CD4-positive, alpha-beta T cell treated with Interferon gamma for 1 hour (primary cell): Measurements from ENCODE around the gene SLC26A8.

ENCODE experiments used
- DNase-seq: peaks from one replicate; pipeline ENCODE4 v3.0.0-alpha.2; 2020

Gene SLC26A8, protein sequence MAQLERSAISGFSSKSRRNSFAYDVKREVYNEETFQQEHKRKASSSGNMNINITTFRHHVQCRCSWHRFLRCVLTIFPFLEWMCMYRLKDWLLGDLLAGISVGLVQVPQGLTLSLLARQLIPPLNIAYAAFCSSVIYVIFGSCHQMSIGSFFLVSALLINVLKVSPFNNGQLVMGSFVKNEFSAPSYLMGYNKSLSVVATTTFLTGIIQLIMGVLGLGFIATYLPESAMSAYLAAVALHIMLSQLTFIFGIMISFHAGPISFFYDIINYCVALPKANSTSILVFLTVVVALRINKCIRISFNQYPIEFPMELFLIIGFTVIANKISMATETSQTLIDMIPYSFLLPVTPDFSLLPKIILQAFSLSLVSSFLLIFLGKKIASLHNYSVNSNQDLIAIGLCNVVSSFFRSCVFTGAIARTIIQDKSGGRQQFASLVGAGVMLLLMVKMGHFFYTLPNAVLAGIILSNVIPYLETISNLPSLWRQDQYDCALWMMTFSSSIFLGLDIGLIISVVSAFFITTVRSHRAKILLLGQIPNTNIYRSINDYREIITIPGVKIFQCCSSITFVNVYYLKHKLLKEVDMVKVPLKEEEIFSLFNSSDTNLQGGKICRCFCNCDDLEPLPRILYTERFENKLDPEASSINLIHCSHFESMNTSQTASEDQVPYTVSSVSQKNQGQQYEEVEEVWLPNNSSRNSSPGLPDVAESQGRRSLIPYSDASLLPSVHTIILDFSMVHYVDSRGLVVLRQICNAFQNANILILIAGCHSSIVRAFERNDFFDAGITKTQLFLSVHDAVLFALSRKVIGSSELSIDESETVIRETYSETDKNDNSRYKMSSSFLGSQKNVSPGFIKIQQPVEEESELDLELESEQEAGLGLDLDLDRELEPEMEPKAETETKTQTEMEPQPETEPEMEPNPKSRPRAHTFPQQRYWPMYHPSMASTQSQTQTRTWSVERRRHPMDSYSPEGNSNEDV

DNA sequence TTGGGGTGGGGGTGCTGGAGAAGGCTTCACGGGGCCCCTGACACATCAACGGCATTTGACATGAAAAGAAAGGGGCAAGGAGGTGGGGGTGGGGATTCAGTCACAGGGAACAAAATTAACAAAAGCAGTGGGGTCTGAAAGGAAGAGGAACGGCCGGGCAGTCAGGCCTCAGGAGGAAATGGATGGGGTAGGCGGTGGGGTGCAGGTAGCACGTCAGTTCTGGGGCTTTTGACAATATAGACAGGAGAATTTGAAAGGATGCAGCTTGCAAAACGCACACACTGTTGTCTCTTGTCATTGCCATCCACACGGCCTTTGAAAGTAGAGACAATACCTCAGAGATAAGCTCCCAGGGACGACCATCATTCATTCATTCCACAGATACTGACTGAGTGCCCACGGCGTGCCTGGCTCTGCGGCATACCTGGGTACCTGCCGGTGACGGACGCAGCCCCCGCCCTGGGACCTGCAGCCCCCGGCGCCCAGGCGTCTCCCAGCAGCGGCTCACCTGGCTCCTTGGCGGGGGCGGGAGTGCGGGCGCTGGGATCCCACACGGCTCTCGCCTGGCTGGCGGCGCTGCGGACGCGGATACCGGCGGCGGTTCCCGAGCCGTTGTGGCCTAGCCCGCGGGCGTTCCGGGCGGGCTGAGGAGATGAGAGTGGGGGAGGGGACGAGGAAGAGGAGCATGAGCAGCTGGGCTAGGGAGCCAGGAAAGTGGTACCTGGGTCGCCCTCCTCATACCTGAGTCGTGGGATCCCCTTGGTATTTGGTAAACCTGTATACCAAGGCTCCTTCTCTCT, at the start of gene SLC26A8:
Gene SLC26A8, minus strand, starts transcription at position 646 of the 800 bp plus-strand sequence. CDS start 4,934 bp downstream, outside the sequence.
- no peak for DNase-seq

DNA sequence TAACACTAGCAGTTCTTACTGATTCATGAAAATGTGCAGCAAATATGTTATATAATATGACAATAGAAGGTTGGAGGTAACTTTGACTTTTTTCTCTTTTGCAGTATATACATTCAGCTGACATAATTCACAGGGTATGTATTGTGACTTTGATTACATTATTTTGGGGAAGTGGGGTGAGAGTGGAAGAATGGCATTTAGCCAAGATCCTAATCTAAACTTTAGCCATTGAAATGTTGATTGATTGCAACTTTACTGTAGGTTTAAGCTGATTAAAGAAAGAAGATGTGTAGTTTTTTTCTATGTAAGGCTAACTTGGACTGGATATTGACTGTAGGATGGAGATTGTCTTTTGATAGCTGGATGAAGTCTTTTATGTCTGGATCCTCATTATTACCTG, 49.1 kb upstream of the SLC26A8 start:
- DNase-seq = no peak

DNA sequence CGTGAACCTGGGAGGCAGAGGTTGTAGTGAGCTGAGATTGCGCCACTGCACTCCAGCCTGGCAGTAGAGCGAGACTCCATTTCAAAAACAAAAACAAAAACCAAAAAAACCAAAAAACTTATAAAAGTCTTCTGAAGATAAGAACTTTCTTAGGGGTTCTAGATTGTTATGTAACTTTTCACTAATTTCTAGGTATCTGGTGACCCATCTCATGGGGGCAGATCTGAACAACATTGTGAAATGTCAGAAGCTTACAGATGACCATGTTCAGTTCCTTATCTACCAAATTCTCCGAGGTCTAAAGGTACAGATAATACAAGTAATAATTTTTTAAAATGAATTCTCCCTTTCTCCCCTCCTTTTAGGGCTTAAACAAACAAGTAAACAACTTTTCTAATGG, 48.2 kb upstream of the SLC26A8 start:
- no peak for DNase-seq

DNA sequence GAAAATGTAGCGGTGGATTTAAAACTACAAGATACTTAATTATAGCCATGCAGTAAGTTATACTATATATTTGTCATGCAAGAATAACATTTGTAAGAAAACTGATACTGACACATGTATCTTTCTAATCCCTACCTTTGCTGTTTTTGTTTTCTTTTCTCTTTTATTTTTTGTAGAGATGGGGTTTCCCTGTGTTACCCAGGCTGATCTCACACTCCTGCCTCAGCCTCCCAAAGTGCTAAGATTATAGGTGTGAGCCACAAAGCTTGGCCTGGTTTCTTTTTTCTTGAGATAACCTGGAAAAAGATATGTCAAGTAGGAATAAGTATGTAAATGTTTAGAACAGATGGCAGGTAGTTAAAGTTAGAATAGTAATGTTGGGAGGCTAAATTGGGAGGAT, 47.3 kb upstream of the SLC26A8 start:
- DNase-seq = no peak

DNA sequence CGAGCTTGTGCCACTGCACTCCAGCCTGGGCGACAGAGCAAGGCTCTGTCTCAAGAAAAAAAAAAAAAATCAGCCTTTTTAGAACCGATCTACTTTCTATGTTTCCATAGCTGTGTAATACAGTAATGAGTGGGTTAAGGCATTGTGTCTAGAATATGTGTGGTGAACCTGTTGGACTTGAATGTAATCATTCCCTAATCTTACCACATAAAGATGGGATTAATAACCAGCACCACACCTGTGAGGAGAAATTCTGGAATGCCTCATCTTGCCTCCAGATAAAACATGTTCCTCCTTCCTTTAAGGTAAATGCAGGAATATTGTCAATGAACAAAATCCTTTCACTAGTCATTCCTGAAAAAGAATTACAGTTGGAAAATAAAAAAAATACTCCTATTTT, 46.8 kb upstream of the SLC26A8 start:
- DNase-seq = no peak

DNA sequence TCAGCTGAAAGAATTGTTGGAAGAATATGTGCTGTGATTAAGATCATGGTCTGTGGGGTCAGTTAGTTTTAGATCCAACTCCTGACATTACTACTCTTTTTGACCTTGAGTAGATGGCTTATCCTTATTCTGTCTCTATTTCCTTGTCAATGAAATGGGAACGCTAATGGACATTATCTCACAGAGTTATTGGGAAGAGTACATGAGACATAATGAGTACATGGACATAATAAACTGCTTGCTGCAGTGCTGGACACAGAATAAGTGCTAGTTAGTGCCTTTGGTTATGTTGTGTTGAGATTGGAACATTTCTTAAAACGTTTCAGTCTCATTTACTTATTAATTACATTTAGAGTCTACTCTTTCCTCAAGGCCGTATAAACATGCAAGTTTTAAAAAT, 45.8 kb upstream of the SLC26A8 start:
- no peak for DNase-seq

DNA sequence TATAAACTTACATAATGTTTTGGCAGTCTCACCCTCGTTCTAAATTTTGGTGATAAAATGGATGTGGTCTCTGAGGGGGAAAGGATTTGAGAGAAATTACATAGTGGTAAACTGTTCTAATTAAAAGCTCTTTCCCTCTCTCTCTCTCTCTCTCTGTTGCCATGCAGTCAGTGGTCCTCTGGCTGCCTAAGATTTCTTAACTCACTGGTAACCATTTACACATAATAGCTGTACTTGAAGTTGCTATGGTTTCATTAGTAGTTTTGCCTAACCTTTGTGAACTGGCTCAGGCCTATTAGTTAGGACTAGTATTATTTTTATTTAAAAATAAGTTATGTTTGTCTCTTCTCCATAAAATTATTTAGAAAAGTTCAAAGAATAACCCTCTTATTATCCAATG, 45.1 kb upstream of the SLC26A8 start:
- no peak for DNase-seq

DNA sequence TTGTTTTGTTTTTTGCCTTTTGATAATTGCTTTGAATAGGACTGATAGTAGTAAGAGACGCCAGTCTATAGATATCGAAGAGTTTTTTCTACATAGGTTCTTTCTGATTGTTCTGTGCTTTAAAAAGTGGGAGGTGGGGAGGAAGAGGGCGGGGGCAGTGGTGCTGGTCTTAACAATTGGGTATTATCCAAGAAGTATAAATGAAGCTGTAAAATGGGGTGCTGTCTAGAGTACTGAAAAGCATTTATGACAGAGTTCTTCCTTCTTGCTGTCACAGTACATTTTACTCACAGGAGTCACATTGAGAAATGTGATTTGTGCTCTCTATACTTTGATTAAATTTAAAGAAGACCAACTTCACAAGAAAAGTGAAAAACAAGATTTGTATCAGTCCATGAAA, 44.1 kb upstream of the SLC26A8 start:
- DNase-seq = no peak

DNA sequence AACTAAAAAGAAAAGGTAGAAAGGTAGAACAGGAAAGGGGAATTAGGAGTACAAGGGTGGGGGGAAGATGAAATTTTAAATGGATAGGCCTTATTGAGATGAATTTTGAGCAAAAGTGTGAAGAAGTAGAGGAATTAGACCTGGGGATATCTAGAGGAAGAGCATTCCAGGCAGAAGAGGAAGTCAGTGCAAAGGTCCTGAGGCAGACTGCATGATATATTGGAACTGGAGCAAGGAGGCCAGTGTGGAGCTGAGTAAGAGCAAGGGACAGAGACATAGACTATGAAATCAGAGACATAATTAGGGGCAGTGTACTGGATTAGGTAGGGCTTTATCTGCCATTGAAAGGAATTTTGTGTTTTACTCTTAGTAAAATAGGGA, 43.6 kb upstream of the SLC26A8 start:
- DNase-seq = no peak

DNA sequence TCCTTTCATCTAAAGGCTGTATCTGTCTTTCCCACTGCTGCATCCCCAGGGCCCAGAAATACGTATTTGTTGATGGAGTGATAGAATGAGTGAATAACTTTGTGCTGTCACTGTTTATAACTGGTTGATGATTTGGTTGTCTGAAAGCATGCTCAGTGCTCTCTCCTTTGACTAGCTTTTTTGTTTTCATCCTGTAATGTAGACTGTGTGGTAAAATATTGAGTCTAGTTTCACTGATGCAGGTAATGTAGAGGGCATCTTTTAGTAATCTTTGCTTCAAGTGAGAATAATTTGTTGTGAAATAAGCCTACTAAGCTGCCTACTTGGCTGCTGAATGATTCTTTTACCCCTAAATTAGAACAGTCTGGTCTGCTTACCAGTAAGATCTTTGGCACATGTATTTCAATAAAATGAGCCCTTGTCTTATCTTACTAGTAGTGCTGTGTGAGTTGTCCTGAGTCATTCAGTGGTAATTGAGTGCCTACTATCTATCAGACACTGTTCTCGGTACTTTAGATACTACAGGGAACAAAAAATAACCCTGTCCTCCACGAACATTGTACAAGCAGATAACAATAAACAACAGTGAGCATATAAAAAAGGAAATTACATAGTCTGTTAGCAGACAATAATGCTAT, 43.1 kb upstream of the SLC26A8 start:
- DNase-seq = no peak

DNA sequence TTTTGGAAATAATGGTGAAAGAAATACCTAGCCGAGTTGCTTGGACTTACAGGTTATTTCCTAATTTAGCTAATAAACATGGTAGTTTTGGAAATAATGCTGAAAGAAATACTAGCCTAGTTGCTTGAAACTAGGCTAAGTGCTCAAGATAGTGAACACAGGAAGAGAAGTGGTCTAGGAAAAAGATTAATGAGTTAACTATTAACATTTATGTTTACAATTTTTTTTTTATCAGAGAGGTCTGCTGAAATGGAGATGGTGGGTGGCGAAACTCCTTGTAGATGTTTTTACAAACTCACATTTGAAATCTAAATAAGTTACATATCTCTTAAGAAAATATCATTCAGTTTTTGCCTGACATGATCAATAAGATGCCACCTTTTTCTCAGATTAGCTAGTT, 42.4 kb upstream of the SLC26A8 start:
- no peak for DNase-seq

DNA sequence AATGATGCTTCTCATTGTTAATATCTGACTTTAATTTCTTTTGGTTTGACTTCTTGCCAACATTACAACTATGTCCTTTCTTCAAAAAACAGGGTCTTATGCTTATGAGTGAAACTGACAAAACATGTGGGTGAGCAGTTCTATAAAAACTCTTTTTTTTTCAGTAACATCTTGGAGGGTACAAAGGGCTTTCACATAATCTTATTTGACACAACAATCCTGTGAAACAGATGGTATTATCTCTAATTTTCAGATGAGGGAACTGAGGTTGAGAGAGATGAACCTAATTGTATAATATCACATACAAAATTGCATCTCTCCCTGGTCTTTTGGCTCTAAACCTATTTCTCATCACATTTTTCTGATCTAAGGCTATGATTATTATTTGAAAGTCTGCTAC, 41.5 kb upstream of the SLC26A8 start:
- DNase-seq = no peak

DNA sequence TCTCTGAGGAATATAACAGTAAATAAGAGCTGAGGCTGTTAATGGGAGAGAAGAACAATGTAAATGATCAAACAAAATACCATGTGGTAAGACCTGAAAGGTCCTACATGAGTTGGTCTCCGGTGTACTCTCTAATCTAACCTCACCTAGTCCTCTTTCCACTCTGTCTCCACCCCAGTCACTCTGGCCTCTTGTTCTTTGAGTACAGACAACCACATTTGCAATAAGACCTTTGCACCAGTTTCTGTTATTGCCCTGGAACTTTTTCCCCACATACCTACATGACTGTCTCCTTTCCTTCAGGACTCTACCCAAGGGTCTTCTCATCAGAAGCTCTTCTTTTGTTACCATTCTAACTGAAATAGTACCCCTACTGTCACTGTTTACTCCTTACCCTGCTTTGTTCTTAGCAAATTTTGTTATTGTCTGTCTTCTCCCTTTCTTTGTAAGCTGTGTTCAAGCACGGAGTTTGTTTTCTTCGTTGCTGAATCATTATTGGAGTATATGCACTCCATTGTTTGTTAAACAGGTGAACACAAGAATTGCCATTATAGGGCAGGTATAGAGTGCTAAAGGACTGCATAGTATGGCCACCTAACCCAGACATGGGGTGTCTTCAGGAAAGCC, 40.4 kb upstream of the SLC26A8 start:
- no peak for DNase-seq

DNA sequence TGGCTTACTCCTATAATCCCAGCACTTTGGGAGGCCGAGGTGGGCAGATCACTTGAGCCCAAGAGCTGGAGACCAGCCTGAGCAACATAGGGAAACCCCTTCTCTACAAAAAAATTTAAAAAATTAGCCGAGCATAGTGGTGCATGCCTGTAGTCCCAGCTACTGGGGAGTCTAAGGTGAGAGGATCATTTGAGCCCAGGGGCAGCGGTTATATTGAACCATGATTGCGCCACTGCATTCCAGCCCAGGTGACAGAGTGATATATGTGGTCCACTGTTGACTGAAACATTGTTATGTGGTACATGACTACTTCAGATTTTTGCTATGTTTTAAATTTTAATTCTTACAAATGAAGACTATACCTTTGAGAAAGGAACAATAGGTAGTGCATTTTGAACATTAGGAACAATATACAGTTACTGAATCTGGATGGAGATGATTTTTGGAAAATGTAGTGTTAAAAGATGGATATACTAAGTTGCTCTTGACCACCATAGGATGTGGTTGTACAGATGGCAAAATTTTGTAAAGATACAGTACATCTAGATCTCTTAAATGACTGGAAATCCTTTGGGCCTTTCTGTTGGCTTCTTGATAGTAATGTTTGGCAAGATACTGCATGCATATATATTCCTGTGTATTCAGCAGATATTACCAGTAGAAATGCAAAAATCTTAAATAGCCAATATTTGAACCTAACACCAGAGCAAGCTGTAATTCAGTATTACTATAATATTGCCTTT, 39.0 kb upstream of the SLC26A8 start:
- no peak for DNase-seq

DNA sequence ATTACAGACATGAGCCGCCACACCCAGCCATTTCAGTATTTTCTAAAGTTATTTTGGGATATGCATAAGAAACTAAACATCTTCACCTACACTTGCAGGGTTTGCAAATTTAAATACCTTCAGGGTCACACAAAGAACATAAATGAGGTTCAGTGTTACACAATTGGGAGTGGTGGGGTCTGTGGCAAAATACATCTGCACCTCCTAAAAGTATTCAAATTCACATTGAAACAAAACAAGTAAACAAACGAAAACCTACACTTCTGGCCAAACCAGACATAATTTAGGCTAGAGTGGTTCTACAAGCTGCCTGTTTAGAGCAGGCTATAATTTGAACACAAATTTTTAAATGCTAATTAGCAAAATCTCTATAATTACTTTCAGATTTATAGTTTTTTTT, 37.8 kb upstream of the SLC26A8 start:
- DNase-seq = no peak

DNA sequence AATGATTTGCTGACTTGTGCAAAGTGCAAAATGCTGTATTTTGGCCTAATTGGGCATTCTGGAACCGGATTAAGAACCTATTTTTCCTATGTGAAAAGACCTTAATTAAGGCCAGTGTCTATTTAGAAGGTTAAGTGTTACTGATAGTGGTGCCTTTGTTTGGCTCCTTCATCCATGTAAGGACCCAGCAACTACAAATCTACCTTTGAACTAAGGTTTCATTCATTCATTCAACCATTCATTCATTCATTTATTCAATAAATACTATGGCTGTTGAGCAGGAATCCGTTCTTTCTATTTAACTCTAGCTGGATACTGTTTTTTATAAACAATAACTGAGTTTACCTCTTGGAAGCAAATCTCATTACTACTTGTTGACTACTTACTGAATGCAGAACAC, 36.8 kb upstream of the SLC26A8 start:
- no peak for DNase-seq

DNA sequence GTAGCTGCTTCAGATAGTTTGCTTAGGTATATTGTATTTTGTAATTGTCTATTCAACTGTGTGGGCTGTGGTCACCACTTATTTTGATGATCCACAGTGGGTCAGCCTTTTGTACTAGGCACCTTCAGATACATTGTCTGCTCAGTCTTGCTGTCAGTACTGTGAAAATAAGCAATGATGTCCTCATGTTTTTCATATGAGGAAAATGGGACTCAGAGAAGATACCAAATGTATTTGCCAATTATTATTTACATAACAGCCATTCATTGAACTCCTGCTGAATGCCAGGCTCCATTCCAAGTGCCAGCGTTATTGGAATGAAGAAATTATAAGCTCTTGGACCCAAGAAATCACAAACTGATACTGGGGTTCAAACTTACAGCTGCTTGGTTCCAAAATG, 31.7 kb upstream of the SLC26A8 start:
- DNase-seq = no peak

DNA sequence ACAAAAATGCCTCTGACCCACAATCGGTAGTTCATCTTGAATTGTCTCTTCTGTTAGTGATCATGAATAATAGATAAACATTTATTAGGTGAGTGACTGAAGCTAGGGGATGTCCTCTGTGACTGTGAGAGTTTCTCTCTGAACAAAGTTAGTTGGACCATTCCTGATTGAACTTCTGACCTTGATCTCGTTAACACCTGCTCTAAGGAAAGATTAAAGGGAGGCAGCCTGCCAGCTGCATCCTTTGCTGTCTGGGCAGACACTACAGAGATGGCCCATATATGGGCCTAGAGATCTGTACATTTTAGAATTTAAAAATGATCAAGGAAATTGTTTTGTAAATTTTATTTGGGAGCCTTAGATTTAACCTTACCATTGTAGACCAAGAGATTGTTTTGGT, 30.5 kb upstream of the SLC26A8 start:
- no peak for DNase-seq

DNA sequence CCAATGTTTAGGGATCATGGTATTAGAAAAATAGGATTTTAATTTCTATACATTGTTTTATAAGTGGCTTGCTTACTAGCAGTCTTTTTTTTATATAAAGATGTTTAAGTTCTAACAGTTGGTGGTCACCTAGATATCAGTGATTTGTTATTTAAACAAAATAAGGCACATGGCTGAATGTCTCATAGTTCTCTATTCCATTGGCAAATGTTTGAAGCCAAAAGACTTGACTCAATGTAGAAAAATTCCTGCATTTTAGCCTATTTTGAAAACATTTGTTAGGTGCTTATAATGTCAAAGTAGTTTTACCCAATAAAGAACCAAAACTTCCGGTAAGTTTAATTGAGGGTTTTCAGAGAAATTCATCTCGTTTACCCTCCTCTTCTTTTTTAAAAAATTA, 30.0 kb upstream of the SLC26A8 start:
- DNase-seq = no peak

DNA sequence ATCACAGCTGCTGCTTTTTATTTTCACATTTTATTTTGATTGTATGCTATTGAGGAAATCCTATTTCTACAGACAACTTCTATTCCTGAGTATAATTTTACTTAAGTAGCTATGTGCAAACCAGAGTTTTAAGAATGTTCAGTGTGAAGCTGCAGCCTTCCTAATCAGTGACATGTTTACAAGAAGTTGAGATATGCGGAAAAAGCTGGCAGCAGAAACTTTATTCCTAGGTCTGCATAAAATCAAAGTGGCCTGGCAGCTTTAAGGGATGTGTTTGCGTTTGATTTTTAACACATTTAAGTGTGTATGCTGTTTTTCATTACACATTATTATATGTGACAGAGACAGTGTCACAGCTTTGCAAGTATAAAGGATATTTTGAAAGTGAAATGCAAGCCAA, 29.4 kb upstream of the SLC26A8 start:
- DNase-seq = no peak

DNA sequence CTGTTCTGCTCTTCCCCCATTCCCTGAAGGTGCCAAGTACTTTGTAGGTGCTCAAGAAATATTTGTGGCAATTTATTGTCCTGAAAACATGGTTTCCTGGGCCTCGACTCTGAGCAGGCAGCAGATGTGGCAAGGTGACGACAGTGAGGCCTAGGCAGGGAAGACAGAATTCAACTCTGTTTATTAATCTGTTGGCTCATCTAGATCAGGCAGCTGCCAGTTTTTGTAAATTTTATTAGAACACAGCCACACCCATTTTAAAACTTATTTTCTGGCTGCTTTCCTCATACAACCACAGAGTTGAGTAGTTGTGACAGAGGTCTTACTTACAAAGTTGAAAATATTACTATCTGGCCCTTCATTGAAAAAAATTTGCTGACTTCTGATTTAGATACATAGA, 27.7 kb upstream of the SLC26A8 start:
- DNase-seq = no peak
